Trophoblast cell (in vitro differentiated cells and primary cell): ENCODE data around the gene DMGDH.

Experiments used
- DNase-seq, 2 donors: peaks; one replicate each; pipeline ENCODE4 v3.0.0-alpha.2; 2016
- H2AFZ ChIP-seq: 2 replicates; pipeline ENCODE4 v1.6.1; 2013; ENCODE audit warnings: low read length, moderate library complexity, mild to moderate bottlenecking; ENCODE audit not compliant: insufficient read depth, poor library complexity
- H2AK5ac ChIP-seq: 2 replicates; pipeline ENCODE4 v1.6.1; 2013; ENCODE audit warnings: mild to moderate bottlenecking, low read length
- H2BK120ac ChIP-seq: 2 replicates; pipeline ENCODE4 v1.6.1; 2013; ENCODE audit warnings: low read length, mild to moderate bottlenecking, moderate library complexity; ENCODE audit not compliant: insufficient read depth, poor library complexity
- H2BK12ac ChIP-seq: 2 replicates; pipeline ENCODE4 v1.6.1; 2013; ENCODE audit warnings: mild to moderate bottlenecking, low read length, moderate library complexity
- H2BK5ac ChIP-seq: 2 replicates; pipeline ENCODE4 v1.6.1; 2013; ENCODE audit warnings: low read length, low read depth, moderate library complexity, mild to moderate bottlenecking; ENCODE audit not compliant: poor library complexity
- H3K14ac ChIP-seq: 2 replicates; pipeline ENCODE4 v1.6.1; 2013; ENCODE audit warnings: mild to moderate bottlenecking, low read length
- H3K18ac ChIP-seq: 2 replicates; pipeline ENCODE4 v1.6.1; 2013; ENCODE audit warnings: mild to moderate bottlenecking, low read length
- H3K23ac ChIP-seq: 2 replicates; pipeline ENCODE4 v1.6.1; 2013; ENCODE audit warnings: low read length
- H3K27ac ChIP-seq: 2 replicates; pipeline ENCODE4 v1.5.1; 2013; ENCODE audit warnings: low read depth, mild to moderate bottlenecking, inconsistent platforms, low read length, moderate library complexity
- H3K27me3 ChIP-seq: 2 replicates; pipeline ENCODE4 v1.6.1; 2013; ENCODE audit warnings: inconsistent platforms, mild to moderate bottlenecking, low read length, moderate library complexity; ENCODE audit not compliant: insufficient read depth
- H3K36me3 ChIP-seq, 2 experiments: 1 replicate in 1 of 2; 2 replicates in 1 of 2; pipeline ENCODE4 v1.6.1; 2013; ENCODE audit warnings: low read length in 2 of 2, mild to moderate bottlenecking in 2 of 2, moderate library complexity in 1 of 2; ENCODE audit not compliant: insufficient read depth in 2 of 2, control insufficient read depth in 1 of 2
- H3K4ac ChIP-seq: 2 replicates; pipeline ENCODE4 v1.6.1; 2013; ENCODE audit warnings: low read depth, mild to moderate bottlenecking, low read length, moderate library complexity
- H3K4me1 ChIP-seq, 2 experiments: 1 replicate in 1 of 2; 2 replicates in 1 of 2; pipeline ENCODE4 v1.6.1; 2013; ENCODE audit warnings: low read length in 2 of 2, mild to moderate bottlenecking in 2 of 2, moderate library complexity in 1 of 2; ENCODE audit not compliant: insufficient read depth in 2 of 2, control insufficient read depth in 1 of 2
- H3K4me2 ChIP-seq: 2 replicates; pipeline ENCODE4 v1.6.1; 2013; ENCODE audit warnings: inconsistent platforms, mild to moderate bottlenecking, low read length, moderate library complexity
- H3K4me3 ChIP-seq: 2 replicates; pipeline ENCODE4 v1.5.1; 2013; ENCODE audit warnings: mild to moderate bottlenecking, low read depth, low read length, inconsistent platforms
- H3K79me1 ChIP-seq: one replicate; pipeline ENCODE4 v1.6.1; 2013; ENCODE audit warnings: low read length
- H3K79me2 ChIP-seq: 2 replicates; pipeline ENCODE4 v1.6.1; 2013; ENCODE audit warnings: low read length, mild to moderate bottlenecking; ENCODE audit not compliant: control insufficient read depth, insufficient read depth, poor library complexity
- H3K9ac ChIP-seq: 2 replicates; pipeline ENCODE4 v1.6.1; 2013; ENCODE audit warnings: mild to moderate bottlenecking, low read length
- H3K9me3 ChIP-seq: 2 replicates; pipeline ENCODE4 v1.6.1; 2013; ENCODE audit warnings: low read depth, mild to moderate bottlenecking, control low read depth, inconsistent platforms, low read length; ENCODE audit not compliant: insufficient read depth
- H4K12ac ChIP-seq: 2 replicates; pipeline ENCODE4 v1.6.1; 2013; ENCODE audit warnings: low read depth, mild to moderate bottlenecking, low read length, moderate library complexity
- H4K8ac ChIP-seq: 2 replicates; pipeline ENCODE4 v1.6.1; 2013; ENCODE audit warnings: low read depth, mild to moderate bottlenecking, low read length, moderate library complexity
- H4K91ac ChIP-seq: one replicate; pipeline ENCODE4 v1.6.1; 2013; ENCODE audit warnings: low read depth, mild to moderate bottlenecking, low read length, moderate library complexity
- WGBS: extraction: QIAGEN DNeasy Blood & Tissue Kit; methylation state at CpG from one replicate; pipeline ENCODE4 v1.1.7; 2013; ENCODE audit warnings: missing lambda C conversion rate; ENCODE audit not compliant: insufficient read length, insufficient coverage; ENCODE audit errors: extremely low coverage; 5-methylcytosine and 5-hydroxymethylcytosine counted together

Gene DMGDH

GRCh38 chr5:79007872-79008271 lies 61.6 kb downstream of the DMGDH start:
- H2AFZ ChIP-seq, result no peak overlapping the region
- no peak overlapping the region for H3K4me2 ChIP-seq
- no peak overlapping the region for H3K18ac ChIP-seq
- H3K9me3 ChIP-seq, result peaks cover 4% of the 10 kb centered on the region
- H3K4me3 ChIP-seq, result no peak overlapping the region
- no peak overlapping the region for H3K4ac ChIP-seq
- H3K79me1 ChIP-seq, result no peaks in the 10 kb centered on the region
- no peak overlapping the region for H3K27ac ChIP-seq
- H3K79me2 ChIP-seq, result no peaks in the 10 kb centered on the region
- no peak overlapping the region for H4K12ac ChIP-seq
- no peak overlapping the region for H3K14ac ChIP-seq
- H2AK5ac ChIP-seq, result no peak overlapping the region
- no peaks in the 10 kb centered on the region for H3K27me3 ChIP-seq
- H4K91ac ChIP-seq, result no peak overlapping the region
- H2BK5ac ChIP-seq, result no peak overlapping the region
- no peaks in the 10 kb centered on the region for H3K4me1 ChIP-seq
- H3K23ac ChIP-seq, result no peak overlapping the region
- H4K8ac ChIP-seq, result no peak overlapping the region
- WGBS, result no CpG with 5 or more reads among the region's 3 CpGs
- no peak overlapping the region for H3K9ac ChIP-seq
- no peak overlapping the region for H2BK12ac ChIP-seq
- no peaks in the 10 kb centered on the region for H3K36me3 ChIP-seq
- H2BK120ac ChIP-seq, result no peak overlapping the region
- no peak for DNase-seq

DNA sequence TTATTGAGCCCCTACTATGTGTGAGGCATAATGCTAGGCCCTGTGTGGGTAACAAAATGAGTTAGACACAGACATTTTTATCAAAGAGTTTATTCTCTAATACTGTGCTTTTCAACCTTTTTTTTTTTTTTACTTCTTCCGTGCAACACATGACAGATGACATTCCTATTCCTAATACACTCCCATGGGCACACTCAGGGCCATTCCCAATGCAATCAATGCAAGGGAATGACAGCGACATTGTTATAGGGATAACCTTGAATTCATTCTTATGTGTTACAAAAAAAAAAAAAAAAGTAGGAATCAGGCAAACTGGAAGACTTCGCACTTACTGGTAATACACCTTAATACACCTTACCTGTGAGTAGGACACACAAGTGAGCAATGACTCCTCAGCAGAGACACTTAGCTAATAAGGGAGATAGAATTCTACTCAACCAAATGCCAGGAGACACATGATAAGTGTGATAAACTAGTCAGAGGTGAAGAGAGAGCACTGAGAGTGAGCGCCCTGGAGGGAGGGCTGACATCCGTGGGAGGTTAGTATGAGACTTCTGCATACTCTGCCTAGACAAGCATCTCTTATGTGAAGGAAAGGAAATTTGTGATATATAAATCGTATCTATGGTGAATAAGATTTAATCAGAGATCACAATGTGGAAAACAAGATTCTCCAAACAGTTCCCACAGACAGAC lies 63.4 kb downstream of the DMGDH start:
- H2BK120ac ChIP-seq, result no peak overlapping the region
- no peak overlapping the region for H2BK12ac ChIP-seq
- H3K36me3 ChIP-seq, result no peaks in the 10 kb centered on the region
- H2AFZ ChIP-seq, result no peak overlapping the region
- no peak overlapping the region for H3K23ac ChIP-seq
- H3K4me1 ChIP-seq, result no peaks in the 10 kb centered on the region
- no peak overlapping the region for H4K91ac ChIP-seq
- H3K79me2 ChIP-seq, result no peaks in the 10 kb centered on the region
- H3K9me3 ChIP-seq, result no peaks in the 10 kb centered on the region
- H3K27me3 ChIP-seq, result no peaks in the 10 kb centered on the region
- H3K27ac ChIP-seq, result no peak overlapping the region
- H4K12ac ChIP-seq, result no peak overlapping the region
- no peak overlapping the region for H2AK5ac ChIP-seq
- no peak overlapping the region for H3K9ac ChIP-seq
- no peaks in the 10 kb centered on the region for H3K79me1 ChIP-seq
- DNase-seq, result no peak
- no CpG with 5 or more reads among the region's 6 CpGs for WGBS
- no peak overlapping the region for H2BK5ac ChIP-seq
- H4K8ac ChIP-seq, result no peak overlapping the region
- H3K4ac ChIP-seq, result no peak overlapping the region
- no peak overlapping the region for H3K18ac ChIP-seq
- H3K14ac ChIP-seq, result no peak overlapping the region
- no peak overlapping the region for H3K4me2 ChIP-seq
- H3K4me3 ChIP-seq, result no peak overlapping the region

- no peak overlapping the region for H3K14ac ChIP-seq
- H3K36me3 ChIP-seq, result no peaks in the 10 kb centered on the region
- H4K91ac ChIP-seq, result no peak overlapping the region
- WGBS, result no CpG with 5 or more reads among the region's 4 CpGs
- no peak overlapping the region for H3K4me2 ChIP-seq
- H3K23ac ChIP-seq, result no peak overlapping the region
- H3K4me3 ChIP-seq, result no peak overlapping the region
- no peak overlapping the region for H3K9ac ChIP-seq
- no peak overlapping the region for H2BK120ac ChIP-seq
- H3K27me3 ChIP-seq, result no peaks in the 10 kb centered on the region
- H2BK5ac ChIP-seq, result no peak overlapping the region
- H3K18ac ChIP-seq, result no peak overlapping the region
- no peaks in the 10 kb centered on the region for H3K9me3 ChIP-seq
- H3K79me1 ChIP-seq, result no peaks in the 10 kb centered on the region
- no peak for DNase-seq
- no peak overlapping the region for H2BK12ac ChIP-seq
- H3K27ac ChIP-seq, result no peak overlapping the region
- H2AK5ac ChIP-seq, result no peak overlapping the region
- no peaks in the 10 kb centered on the region for H3K79me2 ChIP-seq
- H4K12ac ChIP-seq, result no peak overlapping the region
- no peak overlapping the region for H3K4ac ChIP-seq
- H2AFZ ChIP-seq, result no peak overlapping the region
- H3K4me1 ChIP-seq, result no peaks in the 10 kb centered on the region
- H4K8ac ChIP-seq, result no peak overlapping the region
Observed at GRCh38 chr5:79005151-79005550, 64.3 kb downstream of the DMGDH start.

GRCh38 chr5:79002374-79002773 lies 67.1 kb downstream of the DMGDH start:
- Histone ChIP-seq H3K27me3 (no peaks in the 10 kb centered on the region), H3K23ac (no peak overlapping the region), H3K4me2 (no peak overlapping the region), H3K4ac (no peak overlapping the region), H3K4me3 (no peak overlapping the region), H2AK5ac (no peak overlapping the region), H2BK120ac (no peak overlapping the region), H3K27ac (no peak overlapping the region), H3K18ac (no peak overlapping the region), H2BK12ac (no peak overlapping the region), H2AFZ (no peak overlapping the region), H4K12ac (no peak overlapping the region), H4K91ac (no peak overlapping the region), H3K79me2 (no peaks in the 10 kb centered on the region), H3K14ac (no peak overlapping the region), H4K8ac (no peak overlapping the region), H2BK5ac (no peak overlapping the region), H3K36me3 (no peaks in the 10 kb centered on the region), H3K9ac (no peak overlapping the region), H3K9me3 (no peaks in the 10 kb centered on the region), H3K4me1 (no peaks in the 10 kb centered on the region), H3K79me1 (no peaks in the 10 kb centered on the region)
- WGBS, result no CpG with 5 or more reads among the region's 1 CpG
- no peak for DNase-seq
